Hepatic stellate cell (primary cell): ENCODE data around the gene PTEN.
"Not testable (repeated sequence)": the region's sequence is repeated elsewhere in the genome, so short reads cannot be mapped to it uniquely, and the experiment has no call there.

Experiments used
- DNase-seq: peaks from one replicate; pipeline ENCODE4 v3.0.0; 2011; ENCODE audit warnings: low spot score

The PTEN gene

GRCh38 chr10:87872828-87873227, 9.4 kb downstream of the PTEN start:
- no peak for DNase-seq

- no peak for DNase-seq
Observed at GRCh38 chr10:87873656-87874055, 10.2 kb downstream of the PTEN start.

- DNase-seq, result no peak
Observed at GRCh38 chr10:87875929-87876571, 12.6 kb downstream of the PTEN start.

- DNase-seq, result no peak
Observed at GRCh38 chr10:87878664-87879459, 15.4 kb downstream of the PTEN start.

GRCh38 chr10:87880336-87880735, 16.9 kb downstream of the PTEN start:
- DNase-seq, result no peak

GRCh38 chr10:87881373-87882059, 18.1 kb downstream of the PTEN start:
- not testable (repeated sequence) for DNase-seq

- DNase-seq, result no peak
Observed at GRCh38 chr10:87882555-87883294, 19.3 kb downstream of the PTEN start.

GRCh38 chr10:87886635-87887034, 23.2 kb downstream of the PTEN start:
- no peak for DNase-seq

GRCh38 chr10:87887146-87887545, 23.7 kb downstream of the PTEN start:
- no peak for DNase-seq

GRCh38 chr10:87887548-87888289, 24.3 kb downstream of the PTEN start:
- DNase-seq, result no peak

- no peak for DNase-seq
Observed at GRCh38 chr10:87895430-87895829, 32.0 kb downstream of the PTEN start.

- DNase-seq, result no peak
Observed at GRCh38 chr10:87896216-87896615, 32.8 kb downstream of the PTEN start.

- not testable (repeated sequence) for DNase-seq
Observed at GRCh38 chr10:87897957-87898356, 34.5 kb downstream of the PTEN start.

- DNase-seq, result not testable (repeated sequence)
Observed at GRCh38 chr10:87903396-87903795, 40.0 kb downstream of the PTEN start.

- DNase-seq, result no peak
Observed at GRCh38 chr10:87913156-87913921, 49.9 kb downstream of the PTEN start.

GRCh38 chr10:87915406-87915805, 52.0 kb downstream of the PTEN start:
- no peak for DNase-seq

GRCh38 chr10:87915989-87916388, 52.6 kb downstream of the PTEN start:
- no peak for DNase-seq

GRCh38 chr10:87916515-87916914, 53.1 kb downstream of the PTEN start:
- DNase-seq, result no peak

GRCh38 chr10:87918254-87918859, 54.9 kb downstream of the PTEN start:
- DNase-seq, result no peak

- DNase-seq, result no peak
Observed at GRCh38 chr10:87920538-87920937, 57.1 kb downstream of the PTEN start.
